GM12875 (cell line): Measurements from ENCODE around the gene ERC2.

Experiments
- H3K4me3 ChIP-seq: one replicate; pipeline ENCODE4 v1.5.1; 2011; ENCODE audit warnings: low read depth, low read length, control low read depth
- CTCF ChIP-seq: IDR thresholded peaks from 2 replicates; pipeline ENCODE4 v1.5.1; 2011; ENCODE audit warnings: low read depth, mild to moderate bottlenecking, control low read depth, inconsistent platforms, low read length, moderate library complexity, borderline replicate concordance; ENCODE audit not compliant: insufficient read depth

The ERC2 gene

GRCh38 chr3:55984626-55985025, 483.6 kb downstream of the ERC2 start:
- H3K4me3 ChIP-seq, result no peak overlapping the region
- no peak for TF ChIP-seq CTCF

- no peak for TF ChIP-seq CTCF
- no peak overlapping the region for H3K4me3 ChIP-seq
Observed at GRCh38 chr3:55978953-55979352, 489.3 kb downstream of the ERC2 start.

- no peak overlapping the region for H3K4me3 ChIP-seq
- TF ChIP-seq CTCF, result no peak
Observed at GRCh38 chr3:55974421-55975165, 493.7 kb downstream of the ERC2 start.

- H3K4me3 ChIP-seq, result no peak overlapping the region
- TF ChIP-seq CTCF, result no peak
Observed at GRCh38 chr3:55969634-55970033, 498.6 kb downstream of the ERC2 start.

- H3K4me3 ChIP-seq, result no peak overlapping the region
- TF ChIP-seq CTCF, result no peak
Observed at GRCh38 chr3:55968331-55968730, 499.9 kb downstream of the ERC2 start.

- no peak overlapping the region for H3K4me3 ChIP-seq
- TF ChIP-seq CTCF, result no peak
Observed at GRCh38 chr3:55966566-55966965, 501.7 kb downstream of the ERC2 start.

GRCh38 chr3:55965776-55966175, 502.5 kb downstream of the ERC2 start:
- no peak for TF ChIP-seq CTCF
- H3K4me3 ChIP-seq, result no peak overlapping the region
